HepG2 (cell line): ENCODE results near the gene NRAS. TPM values are rescaled to one million over a fixed set of nuclear protein-coding genes. Genes with fewer than 3 reads are reported as not detected.
A peak's percentile ranks its signal among the peaks of the same experiment; 100 is the strongest.

ENCODE experiments used
- DR1 ChIP-seq: sonication (generic); formaldehyde crosslinking; IDR thresholded peaks from 2 replicates; pipeline ENCODE4 v1.8.0; 2021; ENCODE audit warnings: mild to moderate bottlenecking, missing genetic modification reagents, inconsistent platforms
- FOXK1 ChIP-seq: sonication (generic); formaldehyde crosslinking; IDR thresholded peaks from 2 replicates; pipeline ENCODE4 v1.4.0; 2020; ENCODE audit warnings: low read depth, missing genetic modification reagents, borderline replicate concordance
- HDAC2 ChIP-seq: sonication (generic); formaldehyde crosslinking; IDR thresholded peaks from 2 replicates; pipeline ENCODE4 v1.4.0; 2020; ENCODE audit warnings: missing genetic modification reagents
- HES4 ChIP-seq: sonication (generic); formaldehyde crosslinking; IDR thresholded peaks from 2 replicates; pipeline ENCODE4 v1.9.0; 2021; ENCODE audit warnings: mild to moderate bottlenecking, missing genetic modification reagents, borderline replicate concordance
- HOXA3 ChIP-seq: sonication (generic); formaldehyde crosslinking; IDR thresholded peaks from 2 replicates; pipeline ENCODE4 v1.5.0; 2020; ENCODE audit warnings: missing genetic modification reagents
- KDM5B ChIP-seq: sonication (generic); formaldehyde crosslinking; IDR thresholded peaks from 2 replicates; pipeline ENCODE4 v1.4.0; 2020; ENCODE audit warnings: missing genetic modification reagents, mild to moderate bottlenecking, borderline replicate concordance
- MEIS2 ChIP-seq: sonication (generic); formaldehyde crosslinking; IDR thresholded peaks from 2 replicates; pipeline ENCODE4 v1.9.0; 2021; ENCODE audit warnings: mild to moderate bottlenecking, missing genetic modification reagents
- MYC ChIP-seq: sonication (generic); formaldehyde crosslinking; IDR thresholded peaks from 2 replicates; pipeline ENCODE4 v1.9.0; 2021; ENCODE audit warnings: missing genetic modification reagents, borderline replicate concordance
- MYNN ChIP-seq: sonication (generic); formaldehyde crosslinking; IDR thresholded peaks from 2 replicates; pipeline ENCODE4 v1.4.0; 2020; ENCODE audit warnings: mild to moderate bottlenecking, low read depth, missing genetic modification reagents
- PATZ1 ChIP-seq: sonication (generic); formaldehyde crosslinking; IDR thresholded peaks from 2 replicates; pipeline ENCODE4 v1.4.0; 2020; ENCODE audit warnings: missing genetic modification reagents
- POGZ ChIP-seq: sonication (generic); formaldehyde crosslinking; IDR thresholded peaks from 2 replicates; pipeline ENCODE4 v1.4.0; 2020; ENCODE audit warnings: mild to moderate bottlenecking, missing genetic modification reagents
- POLR2G ChIP-seq: fragments of 200-400 bp; formaldehyde crosslinking; IDR thresholded peaks from 2 replicates; pipeline ENCODE4 v1.6.1; 2018; ENCODE audit warnings: mild to moderate bottlenecking, low read depth, low read length, moderate library complexity
- PRPF4 ChIP-seq: fragments of 200-400 bp; formaldehyde crosslinking; IDR thresholded peaks from 2 replicates; pipeline ENCODE4 v1.6.1; 2016; ENCODE audit warnings: low read length, low read depth; ENCODE audit not compliant: poor library complexity, severe bottlenecking
- SALL1 ChIP-seq: sonication (generic); formaldehyde crosslinking; IDR thresholded peaks from 2 replicates; pipeline ENCODE4 v1.8.0; 2022; ENCODE audit warnings: mild to moderate bottlenecking, missing genetic modification reagents
- SALL2 ChIP-seq: sonication (generic); formaldehyde crosslinking; IDR thresholded peaks from 2 replicates; pipeline ENCODE4 v1.8.1; 2023; ENCODE audit warnings: mild to moderate bottlenecking, missing genetic modification reagents, inconsistent platforms
- SAP130 ChIP-seq: IDR thresholded peaks from 2 replicates; pipeline ENCODE4 v1.6.1; 2016; ENCODE audit warnings: low read depth
- SOX5 ChIP-seq: IDR thresholded peaks from 2 replicates; pipeline ENCODE4 v1.6.1; 2016; ENCODE audit warnings: borderline replicate concordance
- SP2 ChIP-seq: sonication (generic); formaldehyde crosslinking; IDR thresholded peaks from 2 replicates; pipeline ENCODE4 v1.5.1; 2020; ENCODE audit warnings: mild to moderate bottlenecking, missing genetic modification reagents
- SP5 ChIP-seq: IDR thresholded peaks from 2 replicates; pipeline ENCODE4 v1.6.1; 2016; ENCODE audit warnings: low read depth, borderline replicate concordance
- SPEN ChIP-seq: sonication (generic); formaldehyde crosslinking; IDR thresholded peaks from 2 replicates; pipeline ENCODE4 v1.5.1; 2020; ENCODE audit warnings: low read depth, mild to moderate bottlenecking, missing genetic modification reagents
- TBX2 ChIP-seq: sonication (generic); formaldehyde crosslinking; IDR thresholded peaks from 2 replicates; pipeline ENCODE4 v1.5.0; 2020; ENCODE audit warnings: missing genetic modification reagents, mild to moderate bottlenecking, borderline replicate concordance
- TEAD2 ChIP-seq: sonication (generic); formaldehyde crosslinking; IDR thresholded peaks from 2 replicates; pipeline ENCODE4 v1.9.0; 2021; ENCODE audit warnings: missing genetic modification reagents
- TEF ChIP-seq: sonication (generic); formaldehyde crosslinking; IDR thresholded peaks from 2 replicates; pipeline ENCODE4 v1.5.0; 2020; ENCODE audit warnings: missing genetic modification reagents
- ZBTB8A ChIP-seq: sonication (generic); formaldehyde crosslinking; IDR thresholded peaks from 2 replicates; pipeline ENCODE4 v1.4.0; 2020; ENCODE audit warnings: mild to moderate bottlenecking, low read depth, missing genetic modification reagents, borderline replicate concordance
- ZNF232 ChIP-seq: sonication (generic); formaldehyde crosslinking; IDR thresholded peaks from 2 replicates; pipeline ENCODE4 v1.4.0; 2020; ENCODE audit warnings: missing genetic modification reagents, borderline replicate concordance
- ZNF672 ChIP-seq: sonication (generic); formaldehyde crosslinking; IDR thresholded peaks from 2 replicates; pipeline ENCODE4 v1.8.1; 2022; ENCODE audit warnings: missing genetic modification reagents
- ZNF713 ChIP-seq: sonication (generic); formaldehyde crosslinking; IDR thresholded peaks from 2 replicates; pipeline ENCODE4 v1.4.0; 2020; ENCODE audit warnings: mild to moderate bottlenecking, missing genetic modification reagents
- ZSCAN21 ChIP-seq: sonication (generic); formaldehyde crosslinking; IDR thresholded peaks from 2 replicates; pipeline ENCODE4 v1.8.0; 2022; ENCODE audit warnings: mild to moderate bottlenecking, missing genetic modification reagents, moderate library complexity, borderline replicate concordance
- polyA plus RNA-seq, 8 experiments: library from polyadenylated mRNA; depleted of rRNA in 3 of 8; stranded (reverse) in 7 of 8; unstranded in 1 of 8; fragments of >200 nt; fragmentation: Illumina TruSeq in 4 of 8; extraction: Trizol in 4 of 8; gene quantifications; 2 replicates each; pipeline versions ENCODE4 v1.2.1 to v1.2.3, GENCODE V29; 2011 to 2016; ENCODE audit warnings: low read depth in 4 of 8, missing spikeins in 1 of 8, mixed read lengths in 1 of 8; ENCODE audit not compliant: insufficient read depth in 1 of 8
- total RNA-seq, 5 experiments: library from RNA; depleted of rRNA; stranded (reverse); fragments of >200 nt; fragmentation: Illumina TruSeq; extraction: Trizol; gene quantifications; 2 replicates each; pipeline ENCODE4 v1.2.3, GENCODE V29; 2016; ENCODE audit warnings: low read depth in 1 of 5

Gene NRAS
- total and polyA plus RNA-seq, 2 of the 13 experiments (the other 11 are each of a cell fraction or from before 2014, with no cell fraction given), result 38.6 to 58.8 TPM

GRCh38 chr1:114670083-114671010, 46.2 kb downstream of the NRAS start (continued):
- 0 out of 2 replicates have a peak, but pooled peaks have one; percentile 58 for TF ChIP-seq ZNF232
- TF ChIP-seq MYNN (CRISPR knock-in tag), result no peak
- TF ChIP-seq ZSCAN21 (CRISPR knock-in tag), result 0 out of 2 replicates have a peak, but pooled peaks have one; percentile 25
- peak; percentile 10; the same call in 1 of the 2 replicates for TF ChIP-seq KDM5B (CRISPR knock-in tag)
- TF ChIP-seq PATZ1, result peak; percentile 33; the same call in 1 of the 2 replicates
- TF ChIP-seq TEF, result no peak
- peak; percentile 75; the same call in 1 of the 2 replicates for TF ChIP-seq SALL2 (CRISPR knock-in tag)
- no peak for TF ChIP-seq SOX5
- TF ChIP-seq HDAC2 (CRISPR knock-in tag), result peak; percentile 20; the same call in 1 of the 2 replicates
- peak; percentile 14; the same call in 1 of the 2 replicates for TF ChIP-seq HOXA3
- TF ChIP-seq SPEN (CRISPR knock-in tag), result 0 out of 2 replicates have a peak, but pooled peaks have one; percentile 29
- no peak for TF ChIP-seq MYC (CRISPR knock-in tag)
- TF ChIP-seq MEIS2, result peak; percentile 32; the same call in 1 of the 2 replicates
- 0 out of 2 replicates have a peak, but pooled peaks have one; percentile 17 for TF ChIP-seq POGZ (CRISPR knock-in tag)
- no peak for TF ChIP-seq ZNF713 (CRISPR knock-in tag)
- no peak for TF ChIP-seq ZBTB8A
- peak; percentile 36; the same call in 1 of the 2 replicates for TF ChIP-seq SP5
- peak; percentile 44; the same call in 1 of the 2 replicates for TF ChIP-seq POLR2G
- no peak for TF ChIP-seq FOXK1 (CRISPR knock-in tag)
- 0 out of 2 replicates have a peak, but pooled peaks have one; percentile 22 for TF ChIP-seq ZNF672 (CRISPR knock-in tag)
- TF ChIP-seq TBX2 (CRISPR knock-in tag), result 0 out of 2 replicates have a peak, but pooled peaks have one; percentile 4
- peak; percentile 52; the same call in 1 of the 2 replicates for TF ChIP-seq SAP130 (CRISPR knock-in tag)
- TF ChIP-seq TEAD2 (CRISPR knock-in tag), result 0 out of 2 replicates have a peak, but pooled peaks have one; percentile 66
- no peak for TF ChIP-seq HES4 (CRISPR knock-in tag)
- TF ChIP-seq SP2, result peak; percentile 84
- TF ChIP-seq PRPF4, result no peak
- TF ChIP-seq SALL1, result peak; percentile 24; the same call in 1 of the 2 replicates
- TF ChIP-seq DR1, result 0 out of 2 replicates have a peak, but pooled peaks have one; percentile 46
